CD4-positive, alpha-beta T cell treated with Interleukin-12 subunit alpha and Interleukin-12 subunit beta, for 1 hour (primary cell): ENCODE measurements around the gene CLCN1.
"Not testable (repeated sequence)": the region's sequence is repeated elsewhere in the genome, so short reads cannot be mapped to it uniquely, and the experiment has no call there.

Experiments
- DNase-seq: peaks from one replicate; pipeline ENCODE4 v3.0.0-alpha.2; 2020

CLCN1 gene

DNA sequence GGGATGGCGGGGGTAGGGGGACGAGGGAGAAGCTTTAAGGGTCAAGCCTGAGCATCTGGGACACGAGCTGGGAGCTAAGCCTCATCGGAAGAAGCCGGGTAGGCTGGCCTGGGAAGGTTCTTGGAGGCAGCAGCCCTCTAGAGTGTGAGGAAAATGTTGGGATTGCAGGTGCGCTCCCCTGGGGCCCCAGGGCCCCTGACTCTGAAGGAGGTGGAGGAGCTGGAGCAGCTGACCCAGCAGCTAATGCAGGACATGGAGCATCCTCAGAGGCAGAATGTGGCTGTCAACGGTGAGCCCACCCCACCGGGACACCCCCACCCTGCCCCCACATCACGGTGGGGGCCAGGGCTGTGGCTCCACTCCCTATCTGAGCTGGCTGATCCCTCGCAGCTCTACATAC, 72.1 kb downstream of the CLCN1 start:
- no peak for DNase-seq

DNA sequence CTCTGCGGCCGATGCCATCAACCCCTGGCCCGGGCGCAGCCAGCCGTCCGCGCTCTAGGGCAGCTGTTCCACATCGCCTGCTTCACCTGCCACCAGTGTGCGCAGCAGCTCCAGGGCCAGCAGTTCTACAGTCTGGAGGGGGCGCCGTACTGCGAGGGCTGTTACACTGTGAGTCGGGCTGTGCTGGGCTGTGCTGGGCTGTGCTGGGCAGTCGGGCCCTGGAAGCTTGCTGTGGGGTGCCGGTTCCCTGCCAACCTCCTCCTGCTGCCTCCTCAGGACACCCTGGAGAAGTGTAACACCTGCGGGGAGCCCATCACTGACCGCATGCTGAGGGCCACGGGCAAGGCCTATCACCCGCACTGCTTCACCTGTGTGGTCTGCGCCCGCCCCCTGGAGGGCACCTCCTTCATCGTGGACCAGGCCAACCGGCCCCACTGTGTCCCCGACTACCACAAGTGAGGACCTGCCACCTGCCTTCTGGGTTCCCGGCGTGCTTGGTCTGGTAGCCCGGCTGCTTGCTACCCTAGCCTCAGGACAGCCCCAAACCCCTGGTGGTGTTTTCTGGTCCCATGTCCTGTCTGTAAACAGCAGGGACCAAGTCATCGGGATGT, 72.7 kb downstream of the CLCN1 start:
- no peak for DNase-seq

DNA sequence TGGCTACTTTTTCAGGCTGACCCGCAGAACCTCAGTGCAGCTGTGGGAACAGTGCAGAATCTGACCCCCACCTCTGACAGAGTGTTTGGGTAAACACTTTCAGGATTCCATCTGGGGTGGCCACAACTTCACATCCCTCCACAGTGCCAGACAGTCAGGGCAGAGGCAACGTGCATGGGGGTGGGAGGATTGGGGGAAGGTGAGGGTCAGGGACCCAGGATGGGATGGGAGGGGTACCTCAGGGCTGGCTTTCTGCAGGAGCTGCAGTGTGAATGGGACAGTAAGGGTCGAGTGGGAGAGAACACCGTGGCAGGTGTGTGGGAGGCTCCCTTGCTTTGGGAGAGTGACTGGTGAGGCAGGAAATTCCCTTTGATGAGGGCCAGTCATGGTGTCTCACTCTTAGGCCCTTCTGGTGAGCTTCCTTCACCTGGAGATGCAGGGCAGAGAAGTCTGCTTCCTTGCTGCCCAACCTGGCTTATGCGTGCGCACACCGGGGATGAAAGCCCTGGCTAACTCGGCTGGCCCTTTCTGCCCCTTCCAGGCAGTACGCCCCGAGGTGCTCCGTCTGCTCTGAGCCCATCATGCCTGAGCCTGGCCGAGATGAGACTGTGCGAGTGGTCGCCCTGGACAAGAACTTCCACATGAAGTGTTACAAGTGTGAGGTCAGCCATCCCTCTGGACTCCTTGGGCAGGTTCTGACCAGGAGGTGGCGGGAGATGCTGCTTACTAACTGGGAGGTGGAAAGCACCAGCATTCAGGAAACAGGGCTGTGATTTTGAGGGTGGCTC, 73.6 kb downstream of the CLCN1 start:
- no peak for DNase-seq

DNA sequence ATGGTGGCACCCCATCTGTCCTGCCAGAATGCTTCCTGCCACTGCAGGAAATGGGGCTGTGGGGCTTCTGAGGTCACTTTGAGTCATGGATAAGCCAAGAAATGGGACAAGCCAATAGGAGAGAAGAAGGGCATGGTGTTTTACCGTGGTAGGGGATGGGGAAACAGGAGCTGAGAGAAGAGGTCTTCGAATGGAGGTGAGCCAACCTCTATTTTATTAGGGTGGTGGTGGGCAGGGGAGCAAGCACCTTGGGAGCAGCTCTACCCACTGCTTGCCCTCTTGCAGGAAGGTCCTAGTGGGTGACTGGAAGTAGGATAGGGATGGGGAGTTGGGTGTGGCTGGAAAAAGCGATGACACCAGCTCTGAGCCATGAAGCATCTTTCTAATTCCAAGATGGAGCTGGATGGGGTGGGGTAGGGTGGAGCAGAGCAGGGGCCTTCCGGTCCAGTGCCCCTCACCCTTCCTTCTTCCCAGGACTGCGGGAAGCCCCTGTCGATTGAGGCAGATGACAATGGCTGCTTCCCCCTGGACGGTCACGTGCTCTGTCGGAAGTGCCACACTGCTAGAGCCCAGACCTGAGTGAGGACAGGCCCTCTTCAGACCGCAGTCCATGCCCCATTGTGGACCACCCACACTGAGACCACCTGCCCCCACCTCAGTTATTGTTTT, 74.3 kb downstream of the CLCN1 start:
- DNase-seq: no peak

DNA sequence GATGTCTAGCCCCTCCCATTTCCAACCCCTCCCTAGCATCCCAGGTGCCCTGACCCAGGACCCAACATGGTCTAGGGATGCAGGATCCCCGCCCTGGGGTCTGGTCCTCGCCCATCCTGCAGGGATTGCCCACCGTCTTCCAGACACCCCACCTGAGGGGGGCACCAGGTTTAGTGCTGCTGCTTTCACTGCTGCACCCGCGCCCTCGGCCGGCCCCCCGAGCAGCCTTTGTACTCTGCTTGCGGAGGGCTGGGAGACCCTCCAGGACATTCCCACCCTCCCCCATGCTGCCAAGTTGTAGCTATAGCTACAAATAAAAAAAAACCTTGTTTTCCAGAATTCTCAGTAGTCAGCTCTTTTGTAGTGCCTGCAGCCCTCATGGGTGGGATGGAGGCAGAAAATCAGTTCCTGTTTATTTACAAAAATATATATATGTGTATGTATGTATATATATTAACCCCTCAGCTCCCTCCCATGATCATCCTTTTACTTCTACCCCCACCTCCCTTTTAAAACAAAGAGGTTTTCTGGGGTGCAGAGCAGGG, 74.9 kb downstream of the CLCN1 start:
- no peak for DNase-seq

DNA sequence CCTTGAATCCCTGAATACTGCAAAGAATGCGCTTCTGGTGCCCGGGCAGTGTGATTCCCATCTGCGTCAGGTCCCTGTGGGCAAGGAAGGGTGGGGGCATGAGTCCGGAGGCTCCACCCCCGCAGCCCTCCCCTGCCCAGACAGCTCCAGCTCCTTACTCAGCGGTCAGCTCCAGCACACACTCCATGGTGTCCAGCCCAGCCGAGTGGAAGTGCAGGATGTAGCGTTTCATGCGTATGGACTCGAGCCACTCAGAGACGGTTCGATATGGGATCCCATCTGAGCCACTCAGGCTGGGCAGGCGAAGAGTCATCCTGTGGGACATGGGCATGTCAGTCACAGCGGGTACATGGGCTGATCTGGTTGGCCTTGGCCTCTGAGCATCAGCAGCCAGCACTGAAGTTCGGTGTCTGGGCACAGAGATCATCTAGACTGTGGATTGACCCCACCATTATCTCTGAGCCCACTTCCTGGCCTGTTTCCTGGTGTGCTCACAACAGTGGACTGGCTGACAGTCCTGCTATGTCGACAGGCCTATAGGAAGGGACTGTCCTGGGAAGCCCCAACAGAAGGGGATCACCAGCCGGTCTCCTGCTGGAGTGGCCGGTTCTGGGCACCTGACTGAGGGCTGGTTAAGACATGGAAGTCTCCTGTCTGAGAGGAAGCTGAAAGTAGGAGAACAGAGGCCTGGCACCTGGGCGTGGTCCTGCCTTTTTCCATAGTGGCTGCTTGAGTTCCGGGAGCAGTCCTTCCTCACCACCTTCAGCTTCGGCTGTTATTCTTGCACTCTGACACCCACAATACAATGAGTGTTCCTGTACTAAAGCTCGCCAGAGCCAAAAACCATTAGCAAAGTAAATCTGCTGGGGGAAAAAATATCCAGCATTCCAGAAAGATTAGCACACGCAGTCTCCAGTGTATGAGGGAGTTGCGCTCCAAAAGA, 75.8 kb downstream of the CLCN1 start:
- no peak for DNase-seq

DNA sequence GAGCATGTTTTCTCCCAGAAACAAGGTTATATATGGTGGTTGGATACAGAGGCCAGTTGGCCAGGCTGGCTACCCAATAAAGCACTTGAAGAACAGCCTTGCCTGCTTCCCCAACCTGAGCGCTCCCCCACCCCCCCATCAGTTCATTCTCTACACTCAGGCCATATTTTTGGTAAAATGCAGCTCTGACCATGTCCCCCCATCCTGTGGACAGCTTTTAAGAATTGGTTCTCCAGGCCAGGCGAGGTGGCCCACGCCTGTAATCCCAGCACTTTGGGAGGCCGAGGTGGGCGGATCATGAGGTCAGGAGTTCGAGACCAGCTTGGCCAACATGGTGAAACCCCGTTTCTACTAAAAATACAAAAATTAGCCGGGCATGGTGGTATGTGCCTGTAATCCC, 76.5 kb downstream of the CLCN1 start:
- DNase-seq: not testable (repeated sequence)

DNA sequence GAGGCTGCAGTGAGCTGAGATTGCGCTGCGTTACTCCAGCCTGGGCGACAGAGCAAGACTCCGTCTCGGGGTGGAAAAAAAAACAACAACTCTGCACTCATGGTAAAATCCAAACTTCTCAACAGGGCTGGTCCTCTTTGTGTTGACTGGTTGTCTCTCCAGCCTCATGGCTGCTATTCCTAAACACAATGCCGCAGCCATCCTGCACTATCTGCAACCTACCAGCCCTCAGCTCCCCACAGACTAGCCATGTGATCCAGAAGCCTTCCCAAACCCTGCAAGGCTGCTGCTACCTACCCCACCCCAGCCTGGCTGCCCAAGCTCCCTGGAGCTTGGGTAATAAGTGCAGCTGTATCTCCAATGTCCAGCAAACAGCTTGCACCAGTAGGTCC, 77.0 kb downstream of the CLCN1 start:
- no peak for DNase-seq

DNA sequence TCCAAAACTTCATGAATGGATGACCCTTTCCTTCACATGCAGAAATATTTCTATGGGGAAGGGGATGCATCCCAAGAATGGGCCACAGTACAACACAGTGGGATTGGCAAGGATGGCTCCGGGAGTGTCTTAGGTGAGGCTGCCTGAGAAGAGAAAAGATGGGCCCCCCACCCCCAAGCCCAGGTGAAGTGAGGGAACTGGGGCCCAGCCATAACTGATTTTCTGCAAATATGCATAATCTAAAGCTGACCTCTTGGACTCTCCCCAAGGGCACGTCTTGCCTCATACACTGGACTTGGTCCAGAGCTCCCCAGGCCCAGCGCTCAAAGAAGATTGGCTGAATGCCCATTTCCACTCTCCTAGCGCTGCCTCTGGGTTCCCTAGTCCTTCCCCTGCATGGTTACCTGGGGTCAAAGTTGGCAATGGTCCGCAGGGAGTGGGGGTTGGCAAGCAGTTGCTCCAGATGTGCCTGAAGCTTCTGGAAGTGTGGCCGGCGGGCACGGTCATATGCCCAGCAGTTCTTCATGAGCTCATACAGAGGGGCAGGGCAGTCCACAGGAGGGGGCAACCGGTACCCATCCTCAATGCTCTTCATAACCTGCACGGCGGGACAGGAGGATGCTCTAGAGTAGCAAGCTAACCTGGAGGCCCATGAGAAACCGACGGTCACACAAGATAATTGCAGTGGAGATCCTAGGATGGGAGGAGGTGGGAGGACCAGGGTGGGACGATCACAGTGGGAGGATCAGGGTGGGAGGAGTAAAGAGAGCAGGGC, 77.5 kb downstream of the CLCN1 start:
- no peak for DNase-seq

DNA sequence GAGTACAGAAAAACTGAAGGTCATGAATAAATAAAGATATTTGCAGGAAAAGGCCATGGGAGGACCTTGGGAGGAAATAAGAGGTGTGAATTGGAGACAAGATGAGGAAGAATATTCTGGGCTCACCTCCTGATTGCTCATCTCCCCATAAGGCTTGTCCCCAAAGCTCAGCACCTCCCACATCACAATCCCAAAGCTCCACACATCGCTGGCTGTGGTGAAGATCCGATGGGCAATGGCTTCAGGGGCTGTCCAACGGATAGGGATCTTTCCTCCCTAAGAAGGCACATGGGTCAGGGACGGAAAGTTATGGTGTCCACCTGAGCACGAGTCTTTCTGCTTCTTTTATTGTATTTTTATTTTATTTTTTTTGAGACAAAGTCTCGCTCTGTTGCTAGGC, 78.2 kb downstream of the CLCN1 start:
- DNase-seq: no peak

DNA sequence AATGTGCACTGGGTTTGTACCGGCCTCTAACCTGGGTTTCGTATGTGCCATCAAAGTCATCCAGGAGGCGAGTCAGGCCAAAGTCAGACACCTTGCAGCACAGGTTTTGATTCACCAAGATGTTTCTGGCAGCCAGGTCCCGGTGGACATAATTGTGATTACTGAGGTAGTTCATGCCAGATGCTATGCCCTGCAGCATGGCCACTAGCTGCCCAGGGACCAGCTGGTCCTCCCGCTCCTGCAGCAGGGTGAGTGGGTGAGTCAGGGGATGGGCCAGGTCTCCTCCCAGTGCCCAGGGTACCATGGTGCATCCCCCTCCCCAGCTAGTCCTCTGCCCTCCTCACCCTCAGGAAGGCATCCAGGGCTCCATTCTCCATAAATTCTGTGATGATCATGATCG, 78.9 kb downstream of the CLCN1 start:
- no peak for DNase-seq

DNA sequence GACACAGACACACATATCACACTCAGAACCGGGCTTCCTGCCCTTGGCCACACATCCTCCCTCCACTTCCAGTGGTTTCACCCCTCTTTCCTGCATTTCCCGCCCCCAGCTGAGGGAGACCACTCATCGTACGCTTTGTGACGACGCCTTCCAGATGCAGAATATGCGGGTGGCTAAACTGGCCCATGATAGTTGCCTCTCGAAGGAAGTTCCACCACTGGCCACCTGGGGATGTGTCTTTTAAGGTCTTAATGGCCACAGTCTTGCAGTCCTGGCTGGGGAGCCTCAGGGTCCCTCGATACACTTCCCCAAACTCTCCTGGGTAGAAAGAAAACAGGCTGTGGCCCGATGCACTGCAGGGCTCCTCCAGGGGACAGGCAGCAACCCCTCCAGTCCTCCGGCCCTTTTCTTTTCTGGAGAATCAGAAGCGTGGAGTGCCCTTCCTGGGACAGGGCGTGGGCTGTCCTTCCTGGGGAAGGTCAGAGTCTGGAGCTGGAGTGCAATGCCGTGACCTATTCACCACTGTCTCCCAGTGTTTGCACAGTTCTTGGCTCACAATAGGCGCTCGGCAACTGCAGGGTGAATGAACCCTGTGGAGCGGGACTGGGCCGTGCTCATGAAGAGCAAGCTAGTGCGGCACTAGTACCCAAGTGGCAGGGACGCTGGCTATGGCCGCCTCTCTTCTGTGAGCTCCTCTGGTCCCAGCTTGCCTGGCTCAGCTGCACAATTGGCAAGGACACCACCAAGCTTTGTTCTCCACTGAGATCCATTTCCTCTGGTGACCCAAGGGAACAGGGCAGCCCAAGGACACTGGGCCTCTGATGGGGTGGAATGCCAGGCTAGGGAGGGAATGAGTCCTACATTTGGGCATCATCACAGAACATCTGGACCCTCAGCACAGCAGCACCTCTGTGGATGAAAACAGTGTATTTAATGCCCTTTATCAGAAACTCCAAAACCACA, 79.6 kb downstream of the CLCN1 start:
- DNase-seq: no peak

DNA sequence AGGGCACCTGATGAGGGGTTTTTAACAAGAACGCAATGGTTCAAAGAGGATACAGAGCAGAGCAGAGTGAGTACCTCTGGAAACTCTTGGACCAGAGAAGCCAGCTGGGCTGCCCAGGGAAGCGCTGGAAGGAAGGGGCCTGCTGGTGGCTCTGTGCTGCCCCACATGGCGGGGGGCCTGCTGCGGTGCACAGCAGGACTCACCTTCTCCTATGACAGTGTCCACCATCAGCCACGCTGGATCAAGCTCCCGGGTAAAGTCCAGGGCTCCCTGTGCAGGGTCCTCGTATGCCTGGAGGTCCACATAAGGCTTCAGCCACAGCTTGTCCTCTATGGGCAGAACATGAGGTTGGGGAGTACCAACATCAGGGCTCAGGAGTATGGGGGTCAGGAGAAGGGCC, 80.3 kb downstream of the CLCN1 start:
- no peak for DNase-seq

DNA sequence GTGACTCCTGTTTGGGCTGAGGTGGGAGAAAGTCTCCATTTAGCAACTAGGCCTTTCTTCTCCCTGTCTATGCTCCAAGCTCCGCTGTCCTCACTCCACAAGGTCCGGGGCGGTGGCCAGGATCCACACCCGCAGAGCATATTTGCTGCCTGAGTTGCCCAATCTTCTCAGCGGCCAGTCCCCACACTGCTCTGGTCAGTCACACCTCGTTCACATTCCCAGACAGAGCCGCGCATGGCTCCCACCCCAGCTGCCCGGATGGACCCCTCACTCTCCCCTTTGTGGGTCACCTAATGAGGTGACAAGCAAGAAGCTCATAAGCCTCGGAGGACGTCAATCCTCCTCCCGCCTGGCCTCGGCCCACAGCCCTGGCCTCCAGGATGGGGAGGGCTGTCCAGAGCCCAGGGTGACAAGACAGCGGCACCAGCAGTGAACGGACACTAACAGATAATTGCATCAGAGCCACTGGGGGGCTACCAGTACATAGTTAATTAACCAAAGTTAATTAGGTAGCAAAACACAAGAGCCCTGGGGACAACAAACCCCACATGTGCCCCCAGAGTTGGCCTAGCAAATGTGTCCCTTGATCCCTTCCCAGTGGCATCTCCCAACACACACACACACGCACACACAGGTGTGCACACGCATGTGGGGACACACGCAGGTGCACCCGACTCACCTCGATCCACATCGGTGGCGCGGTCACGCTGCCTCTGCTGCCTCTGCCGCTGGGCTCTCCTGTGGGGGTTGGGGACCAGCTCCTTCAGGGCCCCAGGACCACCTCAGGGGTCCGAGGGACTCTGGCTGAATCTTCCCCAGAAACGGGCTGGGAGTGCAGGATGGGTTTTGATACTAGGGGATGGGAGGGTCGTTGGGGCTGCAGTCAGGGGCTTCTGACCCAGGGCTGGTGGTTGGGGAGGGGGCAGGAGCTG, 81.0 kb downstream of the CLCN1 start:
- no peak for DNase-seq

DNA sequence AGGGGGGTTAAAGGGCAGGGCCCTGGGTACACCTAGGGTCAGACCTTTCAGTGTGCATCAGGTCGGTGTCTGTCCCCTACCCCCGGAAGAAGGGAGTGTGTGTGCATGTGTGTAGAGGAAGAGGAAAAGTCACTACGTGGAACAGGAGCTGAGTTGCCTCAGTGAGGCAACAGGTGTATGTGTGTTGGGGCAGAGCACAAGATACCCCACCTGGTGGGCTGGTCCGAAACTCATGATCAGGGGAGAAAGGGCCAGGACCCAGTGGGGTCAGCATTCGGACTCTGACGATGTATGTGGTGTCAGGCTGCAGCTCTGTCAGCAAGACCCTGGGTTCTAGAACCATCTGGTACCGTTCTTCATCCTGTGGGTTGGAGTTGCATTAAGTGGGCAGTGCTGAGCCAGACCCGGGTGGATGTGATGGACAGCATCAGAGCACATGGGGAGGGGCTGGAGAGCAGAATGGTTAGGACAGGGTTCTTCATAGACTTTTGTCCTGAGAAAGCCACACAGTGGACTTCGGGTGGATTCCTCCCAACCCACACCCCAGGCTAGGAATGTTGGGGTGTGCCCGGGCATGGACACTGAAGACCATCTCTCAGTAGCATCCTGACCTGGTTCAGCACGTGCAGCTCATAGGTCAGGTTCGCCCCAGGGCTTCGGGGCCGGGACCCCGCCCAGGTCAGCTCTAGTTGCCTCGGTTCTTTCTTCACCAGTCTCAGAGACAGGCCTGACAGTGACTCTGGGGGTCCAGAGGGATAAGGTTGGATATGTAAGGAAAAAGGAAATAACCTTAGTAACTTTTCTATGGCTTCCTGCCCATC, 82.0 kb downstream of the CLCN1 start:
- DNase-seq: no peak

DNA sequence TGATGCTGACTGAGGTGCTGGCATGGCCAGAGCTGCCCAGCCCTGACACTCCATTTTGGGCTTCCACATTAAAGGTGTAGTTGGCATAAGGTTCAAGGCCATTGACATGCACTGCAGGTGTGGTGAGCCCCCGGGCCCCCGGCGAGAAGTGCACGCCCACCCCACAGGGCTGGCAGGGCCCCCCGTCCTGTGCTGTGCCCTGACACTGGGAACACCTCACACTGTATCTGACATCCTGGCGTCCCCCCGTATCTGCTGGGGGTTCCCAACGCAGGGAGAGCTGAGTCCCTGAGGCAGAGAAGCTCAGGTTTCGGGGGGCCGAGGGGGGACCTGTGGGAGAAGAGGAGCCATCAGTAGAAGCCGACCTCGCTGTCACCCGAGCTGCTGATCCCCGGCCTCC, 82.7 kb downstream of the CLCN1 start:
- no peak for DNase-seq

DNA sequence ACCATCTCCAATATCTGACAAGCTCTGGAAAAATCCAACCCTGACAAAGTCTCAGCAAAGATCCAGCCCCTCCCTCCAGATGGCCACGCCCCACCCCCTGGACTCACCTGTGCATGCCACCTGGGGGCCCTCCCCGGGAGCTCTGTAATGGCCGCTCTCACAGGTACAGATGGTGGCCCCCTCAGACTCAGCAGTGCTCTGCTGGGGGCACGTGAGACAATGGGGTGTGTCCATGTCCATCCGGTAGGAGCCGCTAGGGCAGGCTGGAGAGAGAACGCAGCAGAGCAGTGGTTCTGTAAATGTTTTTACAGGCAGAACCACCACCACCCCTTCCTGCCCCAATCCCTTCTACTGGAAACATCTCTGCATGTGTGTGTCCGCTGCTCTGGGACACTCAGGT, 83.2 kb downstream of the CLCN1 start:
- no peak for DNase-seq

DNA sequence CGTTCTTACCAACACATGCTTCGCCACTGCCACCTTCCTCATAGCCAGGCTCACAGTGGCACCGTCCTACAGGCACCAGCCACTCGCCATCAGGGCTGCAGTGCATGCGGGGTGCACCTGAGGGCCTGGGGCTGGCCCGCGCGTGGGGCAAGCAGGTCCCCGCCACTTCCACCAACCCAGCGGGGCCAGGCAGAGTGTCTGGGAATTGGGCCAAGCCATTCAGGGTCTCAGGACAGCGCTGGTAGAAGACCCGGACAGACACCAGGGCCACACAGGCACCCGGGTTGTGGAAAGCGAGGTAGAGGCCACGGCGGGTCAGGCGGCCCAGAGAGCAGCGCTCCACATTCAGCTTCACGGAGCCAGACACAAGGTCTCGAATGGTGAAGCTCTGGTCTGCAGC, 83.7 kb downstream of the CLCN1 start:
- DNase-seq: no peak

DNA sequence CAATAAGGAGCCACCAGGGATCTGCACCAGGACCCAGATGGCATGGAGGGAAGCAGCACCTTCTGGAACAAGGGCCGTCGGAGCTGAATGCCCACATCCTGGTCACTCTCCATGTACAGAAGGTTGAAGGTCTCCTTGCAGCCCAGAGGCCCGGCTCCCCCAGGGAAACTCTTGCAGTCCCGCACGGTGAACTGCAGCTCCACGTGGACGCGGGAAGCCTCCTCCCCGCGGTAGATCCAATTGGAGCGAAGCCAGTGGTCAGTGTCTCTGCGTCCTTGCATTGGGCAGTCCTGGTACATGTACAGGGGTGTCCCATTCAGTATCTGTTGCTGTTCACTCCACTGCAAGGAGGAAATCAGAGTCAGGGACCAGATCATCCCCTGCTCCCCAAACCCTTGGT, 85.4 kb downstream of the CLCN1 start:
- no peak for DNase-seq
